Transverse colon (tissue), 4 donors: ENCODE measurements around the gene BCL11B. TPM values are rescaled to one million over a fixed set of nuclear protein-coding genes. Genes with fewer than 3 reads are reported as not detected.

ENCODE experiments used
- DNase-seq: peaks from one replicate; pipeline ENCODE4 v3.0.0-alpha.2; 2019
- H3K27ac ChIP-seq, 4 donors: fragments of 200-600 bp; sonication (generic); 2 replicates each; pipeline ENCODE4 v1.5.1; 2016 to 2018; ENCODE audit warnings: inconsistent platforms in 4 of 4
- H3K27me3 ChIP-seq: fragments of 200-600 bp; sonication (generic); 2 replicates; pipeline ENCODE4 v1.5.1; 2017; ENCODE audit warnings: inconsistent platforms
- H3K36me3 ChIP-seq, 4 donors: fragments of 200-600 bp; sonication (generic); 2 replicates each; pipeline ENCODE4 v1.5.1; 2017 to 2019; ENCODE audit warnings: inconsistent platforms in 4 of 4
- H3K4me1 ChIP-seq, 4 donors: fragments of 200-600 bp; sonication (generic); 2 replicates each; pipeline ENCODE4 v1.5.1; 2017 to 2020; ENCODE audit warnings: inconsistent platforms in 4 of 4
- H3K4me3 ChIP-seq, 4 donors: fragments of 200-600 bp; sonication (generic); 1 replicate in 1 of 4; 2 replicates in 3 of 4; pipeline versions ENCODE4 v1.5.1 to v1.6.1; 2017 to 2019; ENCODE audit warnings: inconsistent platforms in 4 of 4
- H3K9me3 ChIP-seq, 2 donors: fragments of 200-600 bp; sonication (generic); 2 replicates each; pipeline ENCODE4 v1.5.1; 2017 to 2019; ENCODE audit warnings: inconsistent platforms in 2 of 2
- CTCF ChIP-seq, 5 experiments: fragments of 200-600 bp in 3 of 5; fragments of 450-650 bp in 2 of 5; sonication (generic) in 3 of 5; IDR thresholded peaks; 1 replicate in 2 of 5; 2 replicates in 3 of 5; pipeline ENCODE4 v1.5.1; 2016 to 2017; ENCODE audit warnings: antibody characterized with exemption in 5 of 5, inconsistent platforms in 3 of 5, mild to moderate bottlenecking in 2 of 5, moderate library complexity in 1 of 5
- EP300 ChIP-seq: sonication (generic); formaldehyde crosslinking; IDR thresholded peaks from one replicate; pipeline ENCODE4 v1.6.1; 2017; ENCODE audit warnings: antibody characterized with exemption, low read depth
- POLR2A ChIP-seq: fragments of 450-650 bp; IDR thresholded peaks from one replicate; pipeline ENCODE4 v1.6.1; 2016; ENCODE audit warnings: antibody characterized with exemption, mild to moderate bottlenecking, moderate library complexity
- POLR2AphosphoS5 ChIP-seq, 3 donors: sonication (generic); formaldehyde crosslinking; IDR thresholded peaks; one replicate each; pipeline ENCODE4 v1.6.1; 2016; ENCODE audit warnings: antibody characterized with exemption in 3 of 3
- WGBS, 2 donors: methylation state at CpG; one replicate each; pipeline ENCODE4 v1.1.5; 2018; ENCODE audit warnings: low coverage in 1 of 2; 5-methylcytosine and 5-hydroxymethylcytosine counted together
- in situ Hi-C, 4 donors: fragments of 200-750 bp; cut with MboI; loops; one replicate each; pipeline versions ENCODE4 v1.15.0 to v1.15.1; 2017; ENCODE audit warnings: low sequenced_read_pairs in 3 of 4, low pct_ligation_motif_present in 1 of 4, low pct_unique_long_range_greater_than_20kb in 1 of 4
- intact Hi-C: fragments of 100-400 bp; cut with DNase I; formaldehyde crosslinking; loops from one replicate; pipeline ENCODE4 v1.15.1; 2023; ENCODE audit warnings: low total_unique reads
- total RNA-seq, 4 donors: library from RNA; depleted of rRNA; stranded (reverse); fragments of >200 nt; gene quantifications; one replicate each; pipeline ENCODE4 v1.1.0, GENCODE V29; 2016

BCL11B gene
- total RNA-seq, 4 donors from 2014 or later = 0.37 to 4.8 (median 3.7) TPM

GRCh38 chr14:99217066-99217955 is 54.7 kb downstream of the BCL11B start:
- intact Hi-C loops (no loop called here), in situ Hi-C loops (no loop called here)
- no peaks in the 10 kb centered on the region for H3K9me3 ChIP-seq
- no peak for DNase-seq
- H3K27me3 ChIP-seq = no peaks in the 10 kb centered on the region
- WGBS, 2 donors = 76% methylated on average over 10 to 13 of the region's 13 CpGs
- peaks cover 0 to 4% (median 0%) of the 10 kb centered on the region in 4 donors for H3K4me1 ChIP-seq
- no peak overlapping the region for H3K4me3 ChIP-seq
- H3K36me3 ChIP-seq = no peaks in the 10 kb centered on the region
- no peak for TF ChIP-seq EP300
- no peak for TF ChIP-seq CTCF (IDR thresholded peaks at IDR 0.05)
- TF ChIP-seq POLR2A = no peak
- no peak for TF ChIP-seq POLR2AphosphoS5 (IDR thresholded peaks at IDR 0.05)
- no peak overlapping the region for H3K27ac ChIP-seq

- Histone ChIP-seq H3K4me1 (peaks cover 0 to 4% (median 0%) of the 10 kb centered on the region in 4 donors), H3K4me3 (no peak overlapping the region), H3K9me3 (no peaks in the 10 kb centered on the region), H3K27ac (no peak overlapping the region), H3K27me3 (no peaks in the 10 kb centered on the region), H3K36me3 (no peaks in the 10 kb centered on the region)
- in situ Hi-C loops = no loop called here
- DNase-seq = no peak
- intact Hi-C loops = no loop called here
- TF ChIP-seq EP300 (no peak), POLR2A (no peak), CTCF (IDR thresholded peaks at IDR 0.05) (no peak), POLR2AphosphoS5 (IDR thresholded peaks at IDR 0.05) (no peak)
- WGBS, 2 donors = 87 to 90% methylated on average over 3 to 10 of the region's 10 CpGs
These were observed 55.8 kb downstream of the BCL11B start for GRCh38 chr14:99216191-99216590.

- H3K4me3 ChIP-seq = peak overlapping the region in 1 of 4 donors; percentile 8
- no peaks in the 10 kb centered on the region for H3K36me3 ChIP-seq
- WGBS, 2 donors = 48 to 62% methylated on average over 6 to 16 of the region's 16 CpGs
- in situ Hi-C loops (no loop called here), intact Hi-C loops (no loop called here)
- H3K9me3 ChIP-seq = no peaks in the 10 kb centered on the region
- TF ChIP-seq EP300 (no peak), POLR2A (no peak), CTCF (IDR thresholded peaks at IDR 0.05) (no peak), POLR2AphosphoS5 (IDR thresholded peaks at IDR 0.05) (no peak)
- H3K4me1 ChIP-seq = peaks cover 0 to 4% (median 0%) of the 10 kb centered on the region in 4 donors
- DNase-seq = no peak
- no peaks in the 10 kb centered on the region for H3K27me3 ChIP-seq
- H3K27ac ChIP-seq = no peak overlapping the region
These were observed 56.7 kb downstream of the BCL11B start for GRCh38 chr14:99215277-99215676.

- WGBS, 2 donors = 67% methylated on average over 7 of the region's 7 CpGs; no CpG with 5 or more reads in 1 of the 2 donors
- in situ Hi-C loops = no loop called here
These were observed 57.3 kb downstream of the BCL11B start for GRCh38 chr14:99214701-99215100.

More at GRCh38 chr14:99214701-99215100, 57.3 kb downstream of the BCL11B start:
- DNase-seq = no peak
- TF ChIP-seq CTCF (IDR thresholded peaks at IDR 0.05) = no peak
- no peak for TF ChIP-seq POLR2A
- no peak for TF ChIP-seq POLR2AphosphoS5 (IDR thresholded peaks at IDR 0.05)
- no peak for TF ChIP-seq EP300
- Histone ChIP-seq H3K27me3 (no peaks in the 10 kb centered on the region), H3K27ac (no peak overlapping the region), H3K4me3 (no peak overlapping the region), H3K36me3 (no peaks in the 10 kb centered on the region), H3K4me1 (peaks cover 0 to 4% (median 0%) of the 10 kb centered on the region in 4 donors), H3K9me3 (no peaks in the 10 kb centered on the region)
- intact Hi-C loops = no loop called here
